ENCODE results near the gene TECTA.

The TECTA gene

GRCh38 chr11:121127809-121128208 lies 26.8 kb downstream of the TECTA start:
- DNase-seq (ENCODE audit: low read depth in 3 of 3), result no peak

- DNase-seq (ENCODE audit: low read depth in 3 of 3), result no peak
Measured at GRCh38 chr11:121129362-121130340, 28.6 kb downstream of the TECTA start.

GRCh38 chr11:121131656-121132055 lies 30.6 kb downstream of the TECTA start:
- no peak for DNase-seq (ENCODE audit: low read depth in 3 of 3)

GRCh38 chr11:121132211-121132976 lies 31.4 kb downstream of the TECTA start:
- DNase-seq (ENCODE audit: low read depth in 3 of 3), result no peak

- no peak for DNase-seq (ENCODE audit: low read depth in 3 of 3)
Measured at GRCh38 chr11:121134741-121135312, 33.8 kb downstream of the TECTA start.

GRCh38 chr11:121137005-121137404 lies 36.0 kb downstream of the TECTA start:
- no peak for DNase-seq (ENCODE audit: low read depth in 3 of 3)

GRCh38 chr11:121138259-121138658 lies 37.2 kb downstream of the TECTA start:
- DNase-seq (ENCODE audit: low read depth in 3 of 3), result no peak

GRCh38 chr11:121140369-121140768 lies 39.3 kb downstream of the TECTA start:
- no peak for DNase-seq (ENCODE audit: low read depth in 3 of 3)

- DNase-seq (ENCODE audit: low read depth in 3 of 3), result no peak
Measured at GRCh38 chr11:121141066-121141465, 40.0 kb downstream of the TECTA start.

- no peak for DNase-seq (ENCODE audit: low read depth in 3 of 3)
Measured at GRCh38 chr11:121143921-121144320, 42.9 kb downstream of the TECTA start.

GRCh38 chr11:121144723-121145122 lies 43.7 kb downstream of the TECTA start:
- DNase-seq (ENCODE audit: low read depth in 3 of 3), result no peak

GRCh38 chr11:121145826-121146225 lies 44.8 kb downstream of the TECTA start:
- no peak for DNase-seq (ENCODE audit: low read depth in 3 of 3)

- DNase-seq (ENCODE audit: low read depth in 3 of 3), result no peak
Measured at GRCh38 chr11:121149116-121149515, 48.1 kb downstream of the TECTA start.

GRCh38 chr11:121151207-121151688 lies 50.2 kb downstream of the TECTA start:
- no peak for DNase-seq (ENCODE audit: low read depth in 3 of 3)

- DNase-seq (ENCODE audit: low read depth in 3 of 3), result no peak
Measured at GRCh38 chr11:121152764-121153163, 51.7 kb downstream of the TECTA start.

GRCh38 chr11:121153472-121153871 lies 52.4 kb downstream of the TECTA start:
- no peak for DNase-seq (ENCODE audit: low read depth in 3 of 3)

GRCh38 chr11:121154486-121155314 lies 53.7 kb downstream of the TECTA start:
- no peak for DNase-seq (ENCODE audit: low read depth in 3 of 3)

GRCh38 chr11:121157756-121158155 lies 56.7 kb downstream of the TECTA start:
- no peak for DNase-seq (ENCODE audit: low read depth in 3 of 3)

- DNase-seq (ENCODE audit: low read depth in 3 of 3), result no peak
Measured at GRCh38 chr11:121159741-121160140, 58.7 kb downstream of the TECTA start.

- no peak for DNase-seq (ENCODE audit: low read depth in 3 of 3)
Measured at GRCh38 chr11:121161349-121161917, 60.4 kb downstream of the TECTA start.

Measured in stimulated activated CD4-positive, alpha-beta T cell treated with anti-CD3 and anti-CD28 coated beads, TNF-alpha, amount 100 ng/mL, for 48 hours (primary cell).